GM23338 (cell line): ENCODE data around the gene RAD52. TPM values are rescaled to one million over a fixed set of nuclear protein-coding genes. Genes with fewer than 3 reads are reported as not detected.

ENCODE experiments used
- ATAC-seq: fragments of 200-7000 bp; cut with Tn5 transposase; 3 replicates; pipeline ENCODE4 v1.9.1; 2020
- DNase-seq: peaks from one replicate; pipeline ENCODE4 v3.0.0-alpha.2; 2015; ENCODE audit warnings: low spot score
- H2AFZ ChIP-seq: fragments of 200-600 bp; sonication (generic); 2 replicates; pipeline ENCODE4 v1.8.0; 2016; ENCODE audit warnings: antibody characterized with exemption, mild to moderate bottlenecking, moderate library complexity
- H3F3A ChIP-seq: fragments of 200-600 bp; sonication (generic); replicated peaks from 2 replicates; pipeline ENCODE4 v1.8.0; 2017; ENCODE audit warnings: antibody characterized with exemption, mixed run types, low read depth
- H3K27ac ChIP-seq: fragments of 200-600 bp; sonication (generic); 2 replicates; pipeline ENCODE4 v1.6.1; 2016; ENCODE audit warnings: low read depth
- H3K27me3 ChIP-seq: fragments of 200-600 bp; sonication (generic); 2 replicates; pipeline ENCODE4 v1.8.0; 2016; ENCODE audit warnings: mild to moderate bottlenecking, mixed run types, moderate library complexity; ENCODE audit not compliant: insufficient read depth
- H3K36me3 ChIP-seq: fragments of 200-600 bp; sonication (generic); 2 replicates; pipeline ENCODE4 v1.8.0; 2016; ENCODE audit warnings: mild to moderate bottlenecking; ENCODE audit not compliant: insufficient read depth
- H3K4me1 ChIP-seq: fragments of 200-600 bp; sonication (generic); 2 replicates; pipeline ENCODE4 v1.8.0; 2016; ENCODE audit warnings: mild to moderate bottlenecking, moderate library complexity; ENCODE audit not compliant: insufficient read depth
- H3K4me2 ChIP-seq: fragments of 200-600 bp; sonication (generic); 2 replicates; pipeline ENCODE4 v1.7.1; 2017; ENCODE audit warnings: mixed run types
- H3K4me3 ChIP-seq: fragments of 200-600 bp; sonication (generic); 2 replicates; pipeline ENCODE4 v1.6.1; 2016; ENCODE audit warnings: mixed run types
- H3K79me2 ChIP-seq: fragments of 200-600 bp; sonication (generic); replicated peaks from 2 replicates; pipeline ENCODE4 v1.8.0; 2017; ENCODE audit warnings: mild to moderate bottlenecking; ENCODE audit not compliant: insufficient read depth
- H3K9me2 ChIP-seq: fragments of 200-600 bp; sonication (generic); 2 replicates; pipeline ENCODE4 v1.8.0; 2017; ENCODE audit not compliant: insufficient read depth
- H4K20me1 ChIP-seq: fragments of 200-600 bp; sonication (generic); replicated peaks from 2 replicates; pipeline ENCODE4 v1.8.0; 2017; ENCODE audit warnings: mild to moderate bottlenecking; ENCODE audit not compliant: insufficient read depth
- H3K27ac Mint-ChIP-seq: 2 replicates; pipeline ENCODE4 v1.8.0; 2020; ENCODE audit warnings: inconsistent platforms, mild to moderate bottlenecking, moderate library complexity, mixed read lengths
- H3K27me3 Mint-ChIP-seq: 3 replicates; pipeline ENCODE4 v1.8.0; 2022; ENCODE audit warnings: low read depth, mild to moderate bottlenecking, moderate library complexity, mixed read lengths, inconsistent platforms; ENCODE audit not compliant: insufficient read depth, poor library complexity
- H3K36me3 Mint-ChIP-seq: 3 replicates; pipeline ENCODE4 v1.8.0; 2021; ENCODE audit warnings: low read depth, mild to moderate bottlenecking, inconsistent platforms, moderate library complexity, mixed read lengths
- H3K4me1 Mint-ChIP-seq: 3 replicates; pipeline ENCODE4 v1.8.0; 2020; ENCODE audit warnings: mild to moderate bottlenecking, inconsistent platforms, mixed read lengths
- H3K4me3 Mint-ChIP-seq: 3 replicates; pipeline ENCODE4 v1.8.0; 2021; ENCODE audit warnings: moderate library complexity, mild to moderate bottlenecking, inconsistent platforms, mixed read lengths
- H3K9me3 Mint-ChIP-seq: 3 replicates; pipeline ENCODE4 v1.8.0; 2020; ENCODE audit warnings: moderate library complexity, mild to moderate bottlenecking, inconsistent platforms, mixed read lengths
- CREB1 ChIP-seq: fragments of 250-450 bp; sonication (Bioruptor Pico); IDR thresholded peaks from 2 replicates; pipeline ENCODE4 v1.5.0; 2020; ENCODE audit warnings: low read depth, mild to moderate bottlenecking, moderate library complexity
- CTCF ChIP-seq, 2 experiments: fragments of 200-600 bp in 1 of 2; sonication (generic) in 1 of 2; conservative IDR thresholded peaks; 2 replicates each; pipeline versions ENCODE4 v1.5.1 to v1.6.1; 2016 to 2017; ENCODE audit warnings: antibody characterized with exemption in 2 of 2, low read depth in 2 of 2, mild to moderate bottlenecking in 2 of 2, moderate library complexity in 1 of 2
- ETS1 ChIP-seq: IDR thresholded peaks from 2 replicates; pipeline ENCODE4 v1.6.1; 2016; ENCODE audit warnings: antibody characterized with exemption
- EZH2 ChIP-seq: fragments of 200-600 bp; sonication (generic); IDR thresholded peaks from one replicate; pipeline ENCODE4 v1.8.0; 2017; ENCODE audit warnings: antibody characterized with exemption, mild to moderate bottlenecking, low read depth; ENCODE audit not compliant: unreplicated experiment
- EZH2phosphoT487 ChIP-seq: fragments of 200-600 bp; sonication (generic); IDR thresholded peaks from one replicate; pipeline ENCODE4 v1.8.1; 2018; ENCODE audit warnings: antibody characterized with exemption; ENCODE audit not compliant: unreplicated experiment
- JUNB ChIP-seq: IDR thresholded peaks from one replicate; pipeline ENCODE4 v1.6.1; 2016; ENCODE audit warnings: antibody characterized with exemption; ENCODE audit not compliant: unreplicated experiment
- NANOG ChIP-seq: IDR thresholded peaks from 2 replicates; pipeline ENCODE4 v1.6.1; 2016; ENCODE audit warnings: antibody characterized with exemption, borderline replicate concordance
- POLR2AphosphoS5 ChIP-seq: IDR thresholded peaks from 2 replicates; pipeline ENCODE4 v1.6.1; 2016; ENCODE audit warnings: antibody characterized with exemption, low read depth
- STAT1 ChIP-seq: IDR thresholded peaks from one replicate; pipeline ENCODE4 v1.6.1; 2016; ENCODE audit warnings: antibody characterized with exemption; ENCODE audit not compliant: unreplicated experiment
- ZNF114 ChIP-seq: fragments of 250-450 bp; sonication (Bioruptor Pico); IDR thresholded peaks from 2 replicates; pipeline ENCODE4 v1.5.0; 2020; ENCODE audit warnings: mild to moderate bottlenecking, moderate library complexity
- ZNF331 ChIP-seq: fragments of 250-450 bp; sonication (Bioruptor Pico); IDR thresholded peaks from 2 replicates; pipeline ENCODE4 v1.5.0; 2020; ENCODE audit warnings: low read depth, mild to moderate bottlenecking, moderate library complexity
- polyA plus RNA-seq: library from polyadenylated mRNA; unstranded; fragments of >200 nt; fragmentation: Nextera tagmentation; extraction: Ambion mirVana; gene quantifications from 2 replicates; pipeline ENCODE4 v1.2.1, GENCODE V29; 2016
- total RNA-seq: library from RNA; depleted of rRNA; stranded (reverse); fragments of >200 nt; shearing (Covaris generic); gene quantifications from 2 replicates; pipeline ENCODE4 v1.2.3, GENCODE V29; 2014
- TF ChIP-seq, protein P1 (sequence below): IDR thresholded peaks from one replicate; pipeline ENCODE4 v1.6.1; 2018; ENCODE audit warnings: antibody characterized with exemption; ENCODE audit not compliant: unreplicated experiment
- TF ChIP-seq, protein P2 (sequence below): fragments of 250-450 bp; sonication (Bioruptor Pico); IDR thresholded peaks from 2 replicates; pipeline ENCODE4 v1.5.0; 2020; ENCODE audit warnings: mild to moderate bottlenecking, moderate library complexity

The RAD52 gene
- total and polyA plus RNA-seq, 2 experiments from 2014 or later, result 10.9 to 21.3 TPM

GRCh38 chr12:926641-927040 lies 22.9 kb downstream of the RAD52 start:
- Histone ChIP-seq H3K27me3 (no peaks in the 10 kb centered on the region), H3K36me3 (peaks cover 22% of the 10 kb centered on the region), H3F3A (0 out of 2 replicates have a peak, but pooled peaks cover 3% of the 10 kb centered on the region), H3K27ac (no peak overlapping the region), H4K20me1 (no peaks in the 10 kb centered on the region; the same call in 1 of the 2 replicates), H3K4me1 (no peaks in the 10 kb centered on the region), H3K79me2 (no peaks in the 10 kb centered on the region), H3K4me2 (no peak overlapping the region), H3K4me3 (no peak overlapping the region), H3K9me2 (no peaks in the 10 kb centered on the region), H2AFZ (no peak overlapping the region)
- Mint-ChIP-seq H3K4me3 (no peak overlapping the region), H3K27me3 (no peaks in the 10 kb centered on the region), H3K36me3 (peaks cover 79% of the 10 kb centered on the region), H3K27ac (no peak overlapping the region), H3K4me1 (no peaks in the 10 kb centered on the region), H3K9me3 (no peaks in the 10 kb centered on the region)
- TF ChIP-seq ZNF331 (CRISPR knock-in tag), result no peak
- TF ChIP-seq EZH2, result no peak
- TF ChIP-seq, protein P1, sequence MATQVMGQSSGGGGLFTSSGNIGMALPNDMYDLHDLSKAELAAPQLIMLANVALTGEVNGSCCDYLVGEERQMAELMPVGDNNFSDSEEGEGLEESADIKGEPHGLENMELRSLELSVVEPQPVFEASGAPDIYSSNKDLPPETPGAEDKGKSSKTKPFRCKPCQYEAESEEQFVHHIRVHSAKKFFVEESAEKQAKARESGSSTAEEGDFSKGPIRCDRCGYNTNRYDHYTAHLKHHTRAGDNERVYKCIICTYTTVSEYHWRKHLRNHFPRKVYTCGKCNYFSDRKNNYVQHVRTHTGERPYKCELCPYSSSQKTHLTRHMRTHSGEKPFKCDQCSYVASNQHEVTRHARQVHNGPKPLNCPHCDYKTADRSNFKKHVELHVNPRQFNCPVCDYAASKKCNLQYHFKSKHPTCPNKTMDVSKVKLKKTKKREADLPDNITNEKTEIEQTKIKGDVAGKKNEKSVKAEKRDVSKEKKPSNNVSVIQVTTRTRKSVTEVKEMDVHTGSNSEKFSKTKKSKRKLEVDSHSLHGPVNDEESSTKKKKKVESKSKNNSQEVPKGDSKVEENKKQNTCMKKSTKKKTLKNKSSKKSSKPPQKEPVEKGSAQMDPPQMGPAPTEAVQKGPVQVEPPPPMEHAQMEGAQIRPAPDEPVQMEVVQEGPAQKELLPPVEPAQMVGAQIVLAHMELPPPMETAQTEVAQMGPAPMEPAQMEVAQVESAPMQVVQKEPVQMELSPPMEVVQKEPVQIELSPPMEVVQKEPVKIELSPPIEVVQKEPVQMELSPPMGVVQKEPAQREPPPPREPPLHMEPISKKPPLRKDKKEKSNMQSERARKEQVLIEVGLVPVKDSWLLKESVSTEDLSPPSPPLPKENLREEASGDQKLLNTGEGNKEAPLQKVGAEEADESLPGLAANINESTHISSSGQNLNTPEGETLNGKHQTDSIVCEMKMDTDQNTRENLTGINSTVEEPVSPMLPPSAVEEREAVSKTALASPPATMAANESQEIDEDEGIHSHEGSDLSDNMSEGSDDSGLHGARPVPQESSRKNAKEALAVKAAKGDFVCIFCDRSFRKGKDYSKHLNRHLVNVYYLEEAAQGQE, result no peak
- TF ChIP-seq, protein P2, sequence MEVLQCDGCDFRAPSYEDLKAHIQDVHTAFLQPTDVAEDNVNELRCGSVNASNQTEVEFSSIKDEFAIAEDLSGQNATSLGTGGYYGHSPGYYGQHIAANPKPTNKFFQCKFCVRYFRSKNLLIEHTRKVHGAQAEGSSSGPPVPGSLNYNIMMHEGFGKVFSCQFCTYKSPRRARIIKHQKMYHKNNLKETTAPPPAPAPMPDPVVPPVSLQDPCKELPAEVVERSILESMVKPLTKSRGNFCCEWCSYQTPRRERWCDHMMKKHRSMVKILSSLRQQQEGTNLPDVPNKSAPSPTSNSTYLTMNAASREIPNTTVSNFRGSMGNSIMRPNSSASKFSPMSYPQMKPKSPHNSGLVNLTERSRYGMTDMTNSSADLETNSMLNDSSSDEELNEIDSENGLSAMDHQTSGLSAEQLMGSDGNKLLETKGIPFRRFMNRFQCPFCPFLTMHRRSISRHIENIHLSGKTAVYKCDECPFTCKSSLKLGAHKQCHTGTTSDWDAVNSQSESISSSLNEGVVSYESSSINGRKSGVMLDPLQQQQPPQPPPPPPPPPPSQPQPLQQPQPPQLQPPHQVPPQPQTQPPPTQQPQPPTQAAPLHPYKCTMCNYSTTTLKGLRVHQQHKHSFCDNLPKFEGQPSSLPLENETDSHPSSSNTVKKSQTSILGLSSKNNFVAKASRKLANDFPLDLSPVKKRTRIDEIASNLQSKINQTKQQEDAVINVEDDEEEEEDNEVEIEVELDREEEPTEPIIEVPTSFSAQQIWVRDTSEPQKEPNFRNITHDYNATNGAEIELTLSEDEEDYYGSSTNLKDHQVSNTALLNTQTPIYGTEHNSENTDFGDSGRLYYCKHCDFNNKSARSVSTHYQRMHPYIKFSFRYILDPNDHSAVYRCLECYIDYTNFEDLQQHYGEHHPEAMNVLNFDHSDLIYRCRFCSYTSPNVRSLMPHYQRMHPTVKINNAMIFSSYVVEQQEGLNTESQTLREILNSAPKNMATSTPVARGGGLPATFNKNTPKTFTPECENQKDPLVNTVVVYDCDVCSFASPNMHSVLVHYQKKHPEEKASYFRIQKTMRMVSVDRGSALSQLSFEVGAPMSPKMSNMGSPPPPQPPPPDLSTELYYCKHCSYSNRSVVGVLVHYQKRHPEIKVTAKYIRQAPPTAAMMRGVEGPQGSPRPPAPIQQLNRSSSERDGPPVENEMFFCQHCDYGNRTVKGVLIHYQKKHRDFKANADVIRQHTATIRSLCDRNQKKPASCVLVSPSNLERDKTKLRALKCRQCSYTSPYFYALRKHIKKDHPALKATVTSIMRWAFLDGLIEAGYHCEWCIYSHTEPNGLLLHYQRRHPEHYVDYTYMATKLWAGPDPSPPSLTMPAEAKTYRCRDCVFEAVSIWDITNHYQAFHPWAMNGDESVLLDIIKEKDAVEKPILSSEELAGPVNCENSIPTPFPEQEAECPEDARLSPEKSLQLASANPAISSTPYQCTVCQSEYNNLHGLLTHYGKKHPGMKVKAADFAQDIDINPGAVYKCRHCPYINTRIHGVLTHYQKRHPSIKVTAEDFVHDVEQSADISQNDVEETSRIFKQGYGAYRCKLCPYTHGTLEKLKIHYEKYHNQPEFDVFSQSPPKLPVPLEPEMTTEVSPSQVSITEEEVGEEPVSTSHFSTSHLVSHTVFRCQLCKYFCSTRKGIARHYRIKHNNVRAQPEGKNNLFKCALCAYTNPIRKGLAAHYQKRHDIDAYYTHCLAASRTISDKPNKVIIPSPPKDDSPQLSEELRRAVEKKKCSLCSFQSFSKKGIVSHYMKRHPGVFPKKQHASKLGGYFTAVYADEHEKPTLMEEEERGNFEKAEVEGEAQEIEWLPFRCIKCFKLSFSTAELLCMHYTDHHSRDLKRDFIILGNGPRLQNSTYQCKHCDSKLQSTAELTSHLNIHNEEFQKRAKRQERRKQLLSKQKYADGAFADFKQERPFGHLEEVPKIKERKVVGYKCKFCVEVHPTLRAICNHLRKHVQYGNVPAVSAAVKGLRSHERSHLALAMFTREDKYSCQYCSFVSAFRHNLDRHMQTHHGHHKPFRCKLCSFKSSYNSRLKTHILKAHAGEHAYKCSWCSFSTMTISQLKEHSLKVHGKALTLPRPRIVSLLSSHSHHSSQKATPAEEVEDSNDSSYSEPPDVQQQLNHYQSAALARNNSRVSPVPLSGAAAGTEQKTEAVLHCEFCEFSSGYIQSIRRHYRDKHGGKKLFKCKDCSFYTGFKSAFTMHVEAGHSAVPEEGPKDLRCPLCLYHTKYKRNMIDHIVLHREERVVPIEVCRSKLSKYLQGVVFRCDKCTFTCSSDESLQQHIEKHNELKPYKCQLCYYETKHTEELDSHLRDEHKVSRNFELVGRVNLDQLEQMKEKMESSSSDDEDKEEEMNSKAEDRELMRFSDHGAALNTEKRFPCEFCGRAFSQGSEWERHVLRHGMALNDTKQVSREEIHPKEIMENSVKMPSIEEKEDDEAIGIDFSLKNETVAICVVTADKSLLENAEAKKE (CRISPR knock-in tag), result no peak
- TF ChIP-seq ZNF114 (CRISPR knock-in tag), result no peak
- no peak for TF ChIP-seq ETS1
- TF ChIP-seq JUNB, result no peak
- no peak for TF ChIP-seq CREB1 (CRISPR knock-in tag)
- no peak for TF ChIP-seq EZH2phosphoT487
- TF ChIP-seq POLR2AphosphoS5, result no peak
- no peak for TF ChIP-seq NANOG
- TF ChIP-seq STAT1, result no peak
- no peak for TF ChIP-seq CTCF (conservative IDR thresholded peaks at IDR 0.05; ENCODE audit: low read depth in 2 of 2)
- no peak for ATAC-seq
- no peak for DNase-seq
